GM12878 (cell line): ENCODE measurements around the gene SLC38A7.

Experiments used
- EZH2 ChIP-seq: IDR thresholded peaks from 2 replicates; pipeline ENCODE4 v1.6.1; 2012; ENCODE audit warnings: low read depth, mild to moderate bottlenecking, control low read depth, inconsistent platforms, low read length, borderline replicate concordance; ENCODE audit not compliant: control insufficient read depth
- MXI1 ChIP-seq: fragments of 150-350 bp; IDR thresholded peaks from 2 replicates; pipeline ENCODE4 v1.6.1; 2011; ENCODE audit warnings: low read depth, mild to moderate bottlenecking, inconsistent platforms, low read length, improper control_type of control experiment

GRCh38 chr16:58640949-58641348 lies 43.6 kb downstream of the SLC38A7 start:
- TF ChIP-seq MXI1, result no peak
- no peak for TF ChIP-seq EZH2
